AG09319 (cell line): ENCODE measurements around the gene EML4.

Source experiments
- DNase-seq: peaks from one replicate; pipeline ENCODE4 v3.0.0-alpha.2; 2010; ENCODE audit warnings: low read depth; ENCODE audit errors: extremely low read depth
- CTCF ChIP-seq: IDR thresholded peaks from 2 replicates; pipeline ENCODE4 v1.5.1; 2011; ENCODE audit warnings: low read depth, mild to moderate bottlenecking, inconsistent platforms, low read length, moderate library complexity

The EML4 gene

GRCh38 chr2:42199626-42200025, 30.5 kb downstream of the EML4 start:
- TF ChIP-seq CTCF = no peak
- DNase-seq = no peak

- no peak for TF ChIP-seq CTCF
- DNase-seq = no peak
Measured at GRCh38 chr2:42200926-42201855, 32.0 kb downstream of the EML4 start.

GRCh38 chr2:42202634-42203008, 33.5 kb downstream of the EML4 start:
- DNase-seq = no peak
- no peak for TF ChIP-seq CTCF

GRCh38 chr2:42203792-42204191, 34.6 kb downstream of the EML4 start:
- TF ChIP-seq CTCF = no peak
- no peak for DNase-seq

GRCh38 chr2:42205337-42205736, 36.2 kb downstream of the EML4 start:
- DNase-seq = no peak
- no peak for TF ChIP-seq CTCF

GRCh38 chr2:42207826-42208225, 38.7 kb downstream of the EML4 start:
- TF ChIP-seq CTCF = no peak
- DNase-seq = no peak

GRCh38 chr2:42210203-42210602, 41.0 kb downstream of the EML4 start:
- no peak for TF ChIP-seq CTCF

More at GRCh38 chr2:42210203-42210602, 41.0 kb downstream of the EML4 start:
- no peak for DNase-seq
